DND-41 (cell line): Measurements from ENCODE around the gene PPP2R2D.

Source experiments
- ATAC-seq: fragments of 200-7000 bp; cut with Tn5 transposase; 3 replicates; pipeline ENCODE4 v1.9.1; 2021; ENCODE audit warnings: low read depth; ENCODE audit not compliant: insufficient read depth
- DNase-seq: peaks from one replicate; pipeline ENCODE4 v3.0.0-alpha.2; 2020
- H2AFZ ChIP-seq: 2 replicates; pipeline ENCODE4 v1.6.0; 2012; ENCODE audit warnings: low read depth, low read length
- H3K27ac ChIP-seq: 2 replicates; pipeline ENCODE4 v1.5.1; 2012; ENCODE audit warnings: low read length, inconsistent platforms
- H3K27me3 ChIP-seq: fragments of 200-600 bp; sonication (generic); 2 replicates; pipeline ENCODE4 v1.6.0; 2012; ENCODE audit warnings: low read length, mild to moderate bottlenecking, inconsistent platforms; ENCODE audit not compliant: insufficient read depth, poor library complexity
- H3K36me3 ChIP-seq: 2 replicates; pipeline ENCODE4 v1.5.1; 2012; ENCODE audit warnings: low read length, inconsistent platforms; ENCODE audit not compliant: insufficient read depth
- H3K4me1 ChIP-seq: 2 replicates; pipeline ENCODE4 v1.5.1; 2012; ENCODE audit warnings: mild to moderate bottlenecking, low read length; ENCODE audit not compliant: insufficient read depth
- H3K4me2 ChIP-seq: 2 replicates; pipeline ENCODE4 v1.6.0; 2012; ENCODE audit warnings: mild to moderate bottlenecking, moderate library complexity, low read length, inconsistent platforms; ENCODE audit not compliant: insufficient read depth
- H3K4me3 ChIP-seq, 2 experiments: fragments of 200-600 bp in 1 of 2; shearing (Covaris generic) in 1 of 2; 2 replicates each; pipeline ENCODE4 v1.5.1; 2012 to 2016; ENCODE audit warnings: inconsistent platforms in 2 of 2, low read length in 2 of 2, mild to moderate bottlenecking in 2 of 2, low read depth in 1 of 2, moderate library complexity in 1 of 2
- H3K79me2 ChIP-seq: 2 replicates; pipeline ENCODE4 v1.6.0; 2012; ENCODE audit warnings: low read length, inconsistent platforms; ENCODE audit not compliant: insufficient read depth
- H3K9ac ChIP-seq: 2 replicates; pipeline ENCODE4 v1.6.0; 2012; ENCODE audit warnings: low read depth, mild to moderate bottlenecking, inconsistent platforms, low read length, moderate library complexity
- H3K9me3 ChIP-seq: 2 replicates; pipeline ENCODE4 v1.5.1; 2012; ENCODE audit warnings: low read length, moderate library complexity, mild to moderate bottlenecking, inconsistent platforms; ENCODE audit not compliant: insufficient read depth, severe bottlenecking
- H4K20me1 ChIP-seq: 2 replicates; pipeline ENCODE4 v1.6.0; 2012; ENCODE audit warnings: low read length; ENCODE audit not compliant: insufficient read depth
- CTCF ChIP-seq: IDR thresholded peaks from 2 replicates; pipeline ENCODE4 v1.5.1; 2012; ENCODE audit warnings: borderline replicate concordance, low read length, moderate library complexity, mild to moderate bottlenecking; ENCODE audit not compliant: poor library complexity, severe bottlenecking; ENCODE audit errors: extremely low read depth
- EZH2 ChIP-seq: IDR thresholded peaks from 3 replicates; pipeline ENCODE4 v1.6.1; 2012; ENCODE audit warnings: borderline replicate concordance, low read depth, mild to moderate bottlenecking, moderate library complexity, low read length, inconsistent platforms; ENCODE audit not compliant: severe bottlenecking

PPP2R2D gene

GRCh38 chr10:132007681-132008080 is 106.9 kb downstream of the PPP2R2D start:
- ATAC-seq, result no peak
- Histone ChIP-seq H3K27me3 (no peaks in the 10 kb centered on the region), H3K4me3 (no peak overlapping the region), H3K9me3 (peaks cover 3% of the 10 kb centered on the region), H4K20me1 (no peaks in the 10 kb centered on the region), H2AFZ (no peak overlapping the region), H3K9ac (no peak overlapping the region), H3K79me2 (no peaks in the 10 kb centered on the region), H3K36me3 (no peaks in the 10 kb centered on the region), H3K4me1 (no peaks in the 10 kb centered on the region), H3K27ac (no peak overlapping the region), H3K4me2 (no peak overlapping the region)
- TF ChIP-seq CTCF, result no peak
- TF ChIP-seq EZH2, result no peak
- no peak for DNase-seq
